Cardiac muscle cell (in vitro differentiated cells and primary cell): Measurements from ENCODE around the gene TAGAP. TPM values are rescaled to one million over a fixed set of nuclear protein-coding genes. Genes with fewer than 3 reads are reported as not detected.

ENCODE experiments used
- DNase-seq, 2 donors: peaks; one replicate each; pipeline versions ENCODE4 v3.0.0 to v3.0.0-alpha.2; 2010 to 2017; ENCODE audit warnings: low read depth in 1 of 2, low spot score in 1 of 2
- H3K27ac ChIP-seq: fragments of 200-600 bp; sonication (generic); 2 replicates; pipeline ENCODE4 v1.5.1; 2016
- H3K27me3 ChIP-seq: fragments of 200-600 bp; sonication (generic); 2 replicates; pipeline ENCODE4 v1.6.0; 2016; ENCODE audit warnings: control low read depth
- H3K36me3 ChIP-seq: fragments of 200-600 bp; sonication (generic); 2 replicates; pipeline ENCODE4 v1.5.1; 2016; ENCODE audit warnings: control low read depth
- H3K4me1 ChIP-seq: fragments of 200-600 bp; sonication (generic); 2 replicates; pipeline ENCODE4 v1.8.1; 2017; ENCODE audit warnings: low read depth, mild to moderate bottlenecking, mixed run types
- H3K4me3 ChIP-seq: fragments of 200-600 bp; sonication (generic); 2 replicates; pipeline ENCODE4 v1.5.1; 2016; ENCODE audit warnings: mild to moderate bottlenecking
- H3K9me3 ChIP-seq: fragments of 200-600 bp; sonication (generic); 2 replicates; pipeline ENCODE4 v1.5.1; 2017; ENCODE audit warnings: low read depth, mild to moderate bottlenecking, control low read depth
- CTCF ChIP-seq: IDR thresholded peaks from 2 replicates; pipeline ENCODE4 v1.5.1; 2012; ENCODE audit warnings: low read depth, mild to moderate bottlenecking, low read length
- polyA plus RNA-seq: library from polyadenylated mRNA; unstranded; fragments of >200 nt; fragmentation: Nextera tagmentation; extraction: Ambion mirVana; gene quantifications from 2 replicates; pipeline ENCODE4 v1.2.1, GENCODE V29; 2016
- total RNA-seq: library from RNA; depleted of rRNA; stranded (reverse); fragments of >200 nt; gene quantifications from 2 replicates; pipeline ENCODE4 v1.2.3, GENCODE V29; 2016

The TAGAP gene
- total and polyA plus RNA-seq, 2 experiments from 2014 or later: not detected

DNA sequence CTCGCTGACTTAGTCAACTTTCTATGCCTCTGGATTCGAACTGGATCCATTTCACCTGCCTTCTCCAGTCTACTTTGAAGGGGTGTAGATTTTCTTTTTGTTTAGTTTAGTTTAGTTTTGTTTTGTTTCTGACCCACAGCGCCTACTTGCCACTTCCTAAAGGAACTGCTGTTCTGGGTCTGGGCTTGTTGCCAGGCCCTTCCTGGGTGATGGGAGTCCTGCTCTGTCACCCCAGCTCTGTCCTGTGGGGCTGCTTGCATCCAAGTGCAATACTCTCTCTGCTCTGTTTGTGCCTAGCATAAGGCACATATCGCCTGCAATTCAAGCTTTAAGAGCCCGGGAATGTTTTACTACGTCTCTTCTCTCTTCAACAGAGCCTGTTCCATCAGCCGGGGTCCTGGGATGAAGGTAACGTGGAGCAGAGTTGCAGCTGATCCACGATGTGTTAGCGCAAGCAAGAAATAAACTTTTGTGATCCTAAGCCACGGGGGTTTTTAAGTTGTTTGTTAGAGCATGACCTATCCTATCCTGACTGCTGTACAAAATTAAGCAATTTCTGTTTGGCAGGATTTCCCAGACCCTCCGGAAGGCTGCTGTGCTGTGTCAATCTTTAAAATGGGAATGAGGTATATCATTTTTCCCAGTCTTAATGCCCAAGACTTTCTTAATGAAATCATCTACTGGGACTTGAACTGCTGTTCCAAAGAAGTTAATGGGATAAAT lies 30.9 kb upstream of the TAGAP start:
- Histone ChIP-seq H3K27me3 (no peaks in the 10 kb centered on the region), H3K4me1 (peaks cover 6% of the 10 kb centered on the region), H3K36me3 (no peaks in the 10 kb centered on the region), H3K4me3 (no peak overlapping the region), H3K9me3 (no peaks in the 10 kb centered on the region), H3K27ac (no peak overlapping the region)
- TF ChIP-seq CTCF: no peak
- DNase-seq: peak in 1 of 2 donors; percentile 31

- no peak overlapping the region for H3K27ac ChIP-seq
- no peak overlapping the region for H3K4me3 ChIP-seq
- H3K4me1 ChIP-seq: no peaks in the 10 kb centered on the region
- H3K9me3 ChIP-seq: no peaks in the 10 kb centered on the region
- H3K36me3 ChIP-seq: no peaks in the 10 kb centered on the region
- no peak for TF ChIP-seq CTCF
- no peaks in the 10 kb centered on the region for H3K27me3 ChIP-seq
- no peak for DNase-seq
Measured at GRCh38 chr6:159074876-159075275, 30.1 kb upstream of the TAGAP start.

GRCh38 chr6:159074120-159074684 lies 29.4 kb upstream of the TAGAP start:
- DNase-seq: peak; percentile 63
- no peaks in the 10 kb centered on the region for H3K4me1 ChIP-seq
- H3K4me3 ChIP-seq: peak overlapping the region; percentile 31
- H3K9me3 ChIP-seq: no peaks in the 10 kb centered on the region
- H3K36me3 ChIP-seq: no peaks in the 10 kb centered on the region
- peaks cover under 1% of the 10 kb centered on the region for H3K27me3 ChIP-seq
- H3K27ac ChIP-seq: no peak overlapping the region
- no peak for TF ChIP-seq CTCF

DNA sequence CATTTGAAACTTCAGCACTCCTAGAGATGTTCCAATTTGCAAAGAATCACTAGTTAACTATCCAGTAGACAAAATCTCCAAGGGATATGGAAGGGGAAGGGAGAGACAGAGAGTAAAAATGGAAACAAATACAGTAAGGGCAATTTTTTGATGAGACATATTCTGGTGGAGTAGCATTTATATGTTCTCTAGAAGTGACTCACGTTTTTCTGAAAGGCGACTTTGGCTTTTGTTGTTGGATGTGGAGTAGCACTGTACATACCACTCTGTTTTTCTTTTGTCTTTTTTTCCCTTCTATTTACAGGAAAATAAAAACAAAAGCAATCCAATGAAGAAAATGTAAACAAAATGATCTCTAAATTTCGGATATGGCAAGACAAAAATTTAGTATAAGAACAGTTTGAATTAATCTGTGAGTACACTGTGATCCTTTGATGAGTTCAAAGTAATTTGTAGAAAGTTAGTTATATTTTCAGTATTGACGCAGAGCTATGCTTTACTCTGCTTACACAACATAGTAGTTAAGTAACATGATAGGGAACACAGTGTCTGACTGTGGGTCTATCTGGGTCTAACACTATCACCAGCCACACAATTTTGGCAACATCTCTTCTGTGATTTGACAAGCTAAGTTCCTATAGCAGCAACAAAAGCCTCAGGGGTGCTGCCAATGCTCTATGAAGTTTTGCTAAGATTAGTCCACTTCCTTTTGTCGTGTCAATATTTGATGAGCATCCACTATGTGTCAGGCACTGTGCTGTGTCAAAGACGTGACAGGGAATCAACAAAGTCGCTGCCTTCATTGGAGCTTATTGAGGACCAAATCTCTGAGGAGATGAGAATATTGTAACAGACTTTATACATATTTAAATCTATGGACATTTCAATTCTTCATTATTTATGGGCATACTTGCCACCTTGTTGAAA lies 27.3 kb upstream of the TAGAP start:
- DNase-seq: no peak

More for the DNA sequence above, 27.3 kb upstream of the TAGAP start:
- Histone ChIP-seq H3K4me3 (no peak overlapping the region), H3K27ac (no peak overlapping the region), H3K36me3 (no peaks in the 10 kb centered on the region), H3K27me3 (peaks cover 4% of the 10 kb centered on the region), H3K4me1 (no peaks in the 10 kb centered on the region), H3K9me3 (no peaks in the 10 kb centered on the region)
- no peak for TF ChIP-seq CTCF
